H9 (cell line): Measurements from ENCODE around the gene DNLZ. TPM values are rescaled to one million over a fixed set of nuclear protein-coding genes. Genes with fewer than 3 reads are reported as not detected.

ENCODE experiments used
- DNase-seq: peaks from one replicate; pipeline ENCODE4 v3.0.0-alpha.2; 2017
- H2AFZ ChIP-seq: one replicate; pipeline ENCODE4 v1.6.1; 2013; ENCODE audit warnings: mild to moderate bottlenecking, low read length, control low read depth, moderate library complexity
- H2AK5ac ChIP-seq: 2 replicates; pipeline ENCODE4 v1.6.1; 2013; ENCODE audit warnings: low read length, control low read depth, mixed read lengths; ENCODE audit not compliant: insufficient read length
- H2BK120ac ChIP-seq: one replicate; pipeline ENCODE4 v1.6.1; 2013; ENCODE audit warnings: low read depth, mild to moderate bottlenecking, low read length, control low read depth, inconsistent platforms; ENCODE audit not compliant: poor library complexity, severe bottlenecking
- H2BK12ac ChIP-seq: 2 replicates; pipeline ENCODE4 v1.6.1; 2013; ENCODE audit warnings: low read length, control low read depth, mixed read lengths, low read depth; ENCODE audit not compliant: insufficient read length
- H2BK15ac ChIP-seq: 2 replicates; pipeline ENCODE4 v1.6.1; 2013; ENCODE audit warnings: low read depth, low read length, control low read depth
- H2BK20ac ChIP-seq: one replicate; pipeline ENCODE4 v1.6.1; 2013; ENCODE audit warnings: low read depth, mild to moderate bottlenecking, low read length, control low read depth, inconsistent platforms; ENCODE audit not compliant: poor library complexity, severe bottlenecking
- H2BK5ac ChIP-seq: 2 replicates; pipeline ENCODE4 v1.6.1; 2013; ENCODE audit warnings: low read length, control low read depth, mixed read lengths; ENCODE audit not compliant: insufficient read length
- H3K14ac ChIP-seq: 2 replicates; pipeline ENCODE4 v1.6.1; 2013; ENCODE audit warnings: low read length, control low read depth; ENCODE audit not compliant: insufficient read depth
- H3K18ac ChIP-seq: 2 replicates; pipeline ENCODE4 v1.6.1; 2013; ENCODE audit warnings: low read depth, mild to moderate bottlenecking, mixed read lengths, low read length, control low read depth; ENCODE audit not compliant: insufficient read length
- H3K23ac ChIP-seq: 2 replicates; pipeline ENCODE4 v1.6.1; 2013; ENCODE audit warnings: low read length, control low read depth, mixed read lengths, low read depth; ENCODE audit not compliant: insufficient read length
- H3K23me2 ChIP-seq: 2 replicates; pipeline ENCODE4 v1.6.1; 2013; ENCODE audit warnings: low read depth, mild to moderate bottlenecking, mixed read lengths, low read length, control low read depth; ENCODE audit not compliant: insufficient read length, poor library complexity, severe bottlenecking
- H3K27ac ChIP-seq: 2 replicates; pipeline ENCODE4 v1.5.1; 2013; ENCODE audit warnings: low read length, control low read depth, mixed read lengths, low read depth; ENCODE audit not compliant: insufficient read length
- H3K27me3 ChIP-seq: 2 replicates; pipeline ENCODE4 v1.6.1; 2013; ENCODE audit warnings: low read length, control low read depth, inconsistent platforms; ENCODE audit not compliant: insufficient read depth
- H3K4ac ChIP-seq: 2 replicates; pipeline ENCODE4 v1.6.1; 2013; ENCODE audit warnings: low read depth, mild to moderate bottlenecking, control low read depth, inconsistent platforms, low read length, moderate library complexity
- H3K4me1 ChIP-seq: 2 replicates; pipeline ENCODE4 v1.6.1; 2013; ENCODE audit warnings: low read length, control low read depth, inconsistent platforms; ENCODE audit not compliant: insufficient read depth
- H3K4me2 ChIP-seq: 2 replicates; pipeline ENCODE4 v1.6.1; 2013; ENCODE audit warnings: low read length, control low read depth, mixed read lengths; ENCODE audit not compliant: insufficient read length, insufficient read depth
- H3K56ac ChIP-seq: 2 replicates; pipeline ENCODE4 v1.6.1; 2013; ENCODE audit warnings: low read depth, mild to moderate bottlenecking, mixed read lengths, low read length, control low read depth; ENCODE audit not compliant: insufficient read length
- H3K79me1 ChIP-seq: 2 replicates; pipeline ENCODE4 v1.6.1; 2013; ENCODE audit warnings: low read depth, mild to moderate bottlenecking, moderate library complexity, low read length, control low read depth, inconsistent platforms; ENCODE audit not compliant: insufficient read depth, poor library complexity, severe bottlenecking
- H3K79me2 ChIP-seq: 2 replicates; pipeline ENCODE4 v1.6.1; 2013; ENCODE audit warnings: low read length, control low read depth, inconsistent platforms; ENCODE audit not compliant: insufficient read depth
- H3K9ac ChIP-seq: 2 replicates; pipeline ENCODE4 v1.6.1; 2013; ENCODE audit warnings: low read length, control low read depth, mixed read lengths; ENCODE audit not compliant: insufficient read length; ENCODE audit errors: extremely low read depth
- H3K9me3 ChIP-seq: one replicate; pipeline ENCODE4 v1.6.1; 2013; ENCODE audit warnings: low read depth, low read length, inconsistent platforms; ENCODE audit not compliant: control insufficient read depth
- H3T11ph ChIP-seq: one replicate; pipeline ENCODE4 v1.6.1; 2013; ENCODE audit warnings: mild to moderate bottlenecking, low read length, control low read depth, inconsistent platforms
- H4K20me1 ChIP-seq: one replicate; pipeline ENCODE4 v1.6.1; 2013; ENCODE audit not compliant: control insufficient read depth, insufficient read length, insufficient read depth
- H4K5ac ChIP-seq: 2 replicates; pipeline ENCODE4 v1.6.1; 2013; ENCODE audit warnings: low read depth, mild to moderate bottlenecking, mixed read lengths, low read length, control low read depth; ENCODE audit not compliant: insufficient read length
- H4K8ac ChIP-seq: replicated peaks from 2 replicates; pipeline ENCODE4 v1.6.1; 2013; ENCODE audit warnings: low read length, control low read depth, mixed read lengths, low read depth; ENCODE audit not compliant: insufficient read length
- H4K91ac ChIP-seq: 2 replicates; pipeline ENCODE4 v1.6.1; 2013; ENCODE audit warnings: low read depth, mild to moderate bottlenecking, moderate library complexity, mixed read lengths, low read length, control low read depth; ENCODE audit not compliant: insufficient read length
- H3K27ac Mint-ChIP-seq, 3 experiments: 2 replicates in 2 of 3; 3 replicates in 1 of 3; pipeline ENCODE4 v1.8.0; 2020 to 2021; ENCODE audit warnings: mixed read lengths in 3 of 3, mild to moderate bottlenecking in 1 of 3, moderate library complexity in 1 of 3
- H3K27me3 Mint-ChIP-seq: 2 replicates; pipeline ENCODE4 v1.8.0; 2021; ENCODE audit warnings: low read depth, mild to moderate bottlenecking, moderate library complexity, mixed read lengths
- H3K36me3 Mint-ChIP-seq, 3 experiments: 2 replicates in 2 of 3; 3 replicates in 1 of 3; pipeline ENCODE4 v1.8.0; 2020 to 2021; ENCODE audit warnings: low read depth in 3 of 3, mixed read lengths in 3 of 3; ENCODE audit not compliant: insufficient read depth in 1 of 3
- H3K4me1 Mint-ChIP-seq, 2 experiments: 2 replicates each; pipeline ENCODE4 v1.8.0; 2020; ENCODE audit warnings: mixed read lengths in 2 of 2
- H3K4me3 Mint-ChIP-seq, 2 experiments: 2 replicates in 1 of 2; 3 replicates in 1 of 2; pipeline ENCODE4 v1.8.0; 2020 to 2021; ENCODE audit warnings: mild to moderate bottlenecking in 2 of 2, mixed read lengths in 2 of 2, moderate library complexity in 1 of 2
- H3K9me3 Mint-ChIP-seq, 2 experiments: 2 replicates in 1 of 2; 3 replicates in 1 of 2; pipeline ENCODE4 v1.8.0; 2020; ENCODE audit warnings: mild to moderate bottlenecking in 2 of 2, mixed read lengths in 2 of 2, moderate library complexity in 1 of 2
- WGBS: extraction: QIAGEN DNeasy Blood & Tissue Kit; methylation state at CpG from one replicate; pipeline ENCODE4 v1.1.7; 2013; ENCODE audit warnings: missing lambda C conversion rate, low lambda C conversion rate, mixed read lengths; ENCODE audit not compliant: insufficient read length; ENCODE audit errors: extremely low coverage; 5-methylcytosine and 5-hydroxymethylcytosine counted together
- total RNA-seq: library from RNA; stranded (reverse); gene quantifications from 2 replicates; pipeline ENCODE4 v1.2.1, GENCODE V29; 2021
- TF ChIP-seq, protein P1 (sequence below): fragments of 200-600 bp; sonication (generic); conservative IDR thresholded peaks from 3 replicates; pipeline ENCODE4 v1.8.0; 2021; ENCODE audit warnings: antibody characterized with exemption, mild to moderate bottlenecking

Gene DNLZ
- total RNA-seq, 1 experiment from 2014 or later: 24.8 TPM

DNA sequence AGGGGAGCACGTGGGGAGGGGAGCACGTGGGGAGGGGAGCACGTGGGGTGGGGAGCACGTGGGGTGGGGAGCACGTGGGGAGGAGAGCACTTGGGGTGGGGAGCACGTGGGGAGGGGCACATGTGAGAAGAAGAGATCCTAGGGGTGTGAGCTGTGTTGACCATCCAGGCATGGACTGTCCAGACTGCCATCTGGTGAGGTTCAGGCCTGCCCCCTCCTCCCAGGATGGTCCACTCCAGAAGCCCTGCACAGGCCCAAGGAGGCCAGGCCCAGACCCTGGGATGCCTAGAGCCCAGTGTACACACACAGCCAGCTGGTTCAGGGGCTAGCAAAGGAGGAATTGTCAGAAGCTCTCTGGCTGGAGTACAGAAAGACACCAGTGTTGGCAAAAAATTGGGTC, 34.1 kb upstream of the DNLZ start:
- Histone ChIP-seq H3K56ac (no peak overlapping the region), H2AK5ac (no peak overlapping the region), H2BK12ac (no peak overlapping the region), H3K4ac (no peak overlapping the region), H3K23me2 (peaks cover 6% of the 10 kb centered on the region), H3K14ac (no peak overlapping the region), H3K4me2 (no peak overlapping the region), H4K8ac (no peak overlapping the region), H3K27me3 (no peaks in the 10 kb centered on the region), H4K5ac (no peak overlapping the region), H3K27ac (no peak overlapping the region), H3K79me2 (peaks cover 12% of the 10 kb centered on the region; the same call in 1 of the 2 replicates), H3K9me3 (no peaks in the 10 kb centered on the region), H2BK5ac (no peak overlapping the region), H2BK120ac (no peak overlapping the region), H3K4me1 (no peaks in the 10 kb centered on the region), H2BK15ac (no peak overlapping the region), H4K91ac (no peak overlapping the region), H3K79me1 (peaks cover 7% of the 10 kb centered on the region), H3K18ac (no peak overlapping the region), H2AFZ (no peak overlapping the region), H2BK20ac (no peak overlapping the region), H3T11ph (no peak overlapping the region), H3K9ac (no peak overlapping the region), H3K23ac (no peak overlapping the region), H4K20me1 (no peaks in the 10 kb centered on the region)
- H3K27me3 Mint-ChIP-seq: no peaks in the 10 kb centered on the region
- WGBS: no CpG with 5 or more reads among the region's 6 CpGs
- no peak for DNase-seq
- peaks cover 11 to 12% of the 10 kb centered on the region in 2 experiments for H3K4me1 Mint-ChIP-seq
- TF ChIP-seq, protein P1, sequence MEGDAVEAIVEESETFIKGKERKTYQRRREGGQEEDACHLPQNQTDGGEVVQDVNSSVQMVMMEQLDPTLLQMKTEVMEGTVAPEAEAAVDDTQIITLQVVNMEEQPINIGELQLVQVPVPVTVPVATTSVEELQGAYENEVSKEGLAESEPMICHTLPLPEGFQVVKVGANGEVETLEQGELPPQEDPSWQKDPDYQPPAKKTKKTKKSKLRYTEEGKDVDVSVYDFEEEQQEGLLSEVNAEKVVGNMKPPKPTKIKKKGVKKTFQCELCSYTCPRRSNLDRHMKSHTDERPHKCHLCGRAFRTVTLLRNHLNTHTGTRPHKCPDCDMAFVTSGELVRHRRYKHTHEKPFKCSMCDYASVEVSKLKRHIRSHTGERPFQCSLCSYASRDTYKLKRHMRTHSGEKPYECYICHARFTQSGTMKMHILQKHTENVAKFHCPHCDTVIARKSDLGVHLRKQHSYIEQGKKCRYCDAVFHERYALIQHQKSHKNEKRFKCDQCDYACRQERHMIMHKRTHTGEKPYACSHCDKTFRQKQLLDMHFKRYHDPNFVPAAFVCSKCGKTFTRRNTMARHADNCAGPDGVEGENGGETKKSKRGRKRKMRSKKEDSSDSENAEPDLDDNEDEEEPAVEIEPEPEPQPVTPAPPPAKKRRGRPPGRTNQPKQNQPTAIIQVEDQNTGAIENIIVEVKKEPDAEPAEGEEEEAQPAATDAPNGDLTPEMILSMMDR: no peak
- no peak overlapping the region for H3K4me3 Mint-ChIP-seq
- H3K27ac Mint-ChIP-seq: no peak overlapping the region
- no peaks in the 10 kb centered on the region for H3K9me3 Mint-ChIP-seq
- H3K36me3 Mint-ChIP-seq: peaks cover 25 to 65% (median 56%) of the 10 kb centered on the region in 3 experiments
